Mesendoderm (in vitro differentiated cells): ENCODE results near the gene CREB5.

Experiments
- DNase-seq: peaks from one replicate; pipeline ENCODE4 v3.0.0; 2013
- H2AK5ac ChIP-seq: 2 replicates; pipeline ENCODE4 v1.6.1; 2013; ENCODE audit warnings: low read length, inconsistent platforms
- H2BK120ac ChIP-seq: 2 replicates; pipeline ENCODE4 v1.6.1; 2013; ENCODE audit warnings: low read depth, mild to moderate bottlenecking, low read length, moderate library complexity, mixed read lengths
- H2BK15ac ChIP-seq: replicated peaks from 2 replicates; pipeline ENCODE4 v1.6.1; 2013; ENCODE audit warnings: low read depth, mild to moderate bottlenecking, moderate library complexity
- H2BK5ac ChIP-seq: 2 replicates; pipeline ENCODE4 v1.6.1; 2013; ENCODE audit warnings: low read length, inconsistent platforms
- H3K18ac ChIP-seq: 2 replicates; pipeline ENCODE4 v1.6.1; 2013; ENCODE audit warnings: mild to moderate bottlenecking, low read length, mixed read lengths
- H3K23ac ChIP-seq: one replicate; pipeline ENCODE4 v1.6.1; 2013; ENCODE audit warnings: low read length
- H3K27ac ChIP-seq: 2 replicates; pipeline ENCODE4 v1.5.1; 2013; ENCODE audit warnings: low read depth, mild to moderate bottlenecking, inconsistent platforms, low read length, moderate library complexity
- H3K27me3 ChIP-seq: 2 replicates; pipeline ENCODE4 v1.6.1; 2013; ENCODE audit warnings: low read length, control low read depth, mild to moderate bottlenecking, inconsistent platforms; ENCODE audit not compliant: insufficient read depth, poor library complexity
- H3K36me3 ChIP-seq: 2 replicates; pipeline ENCODE4 v1.6.1; 2013; ENCODE audit warnings: low read length, inconsistent platforms; ENCODE audit not compliant: control insufficient read depth, insufficient read depth
- H3K4ac ChIP-seq: one replicate; pipeline ENCODE4 v1.6.1; 2013; ENCODE audit warnings: low read depth, mild to moderate bottlenecking, low read length, moderate library complexity
- H3K4me1 ChIP-seq: 2 replicates; pipeline ENCODE4 v1.6.1; 2013; ENCODE audit warnings: low read depth, low read length, inconsistent platforms; ENCODE audit not compliant: control insufficient read depth
- H3K4me2 ChIP-seq: 2 replicates; pipeline ENCODE4 v1.6.1; 2013; ENCODE audit warnings: low read length
- H3K4me3 ChIP-seq: 2 replicates; pipeline ENCODE4 v1.5.1; 2013; ENCODE audit warnings: mild to moderate bottlenecking, low read length
- H3K56ac ChIP-seq: one replicate; pipeline ENCODE4 v1.6.1; 2013; ENCODE audit warnings: low read length
- H3K79me1 ChIP-seq: 2 replicates; pipeline ENCODE4 v1.6.1; 2013; ENCODE audit warnings: low read length, inconsistent platforms
- H3K79me2 ChIP-seq: 2 replicates; pipeline ENCODE4 v1.6.1; 2013; ENCODE audit warnings: mild to moderate bottlenecking, low read length; ENCODE audit not compliant: control insufficient read depth, insufficient read depth
- H3K9ac ChIP-seq: 2 replicates; pipeline ENCODE4 v1.6.1; 2013; ENCODE audit warnings: low read length, inconsistent platforms
- H4K5ac ChIP-seq: one replicate; pipeline ENCODE4 v1.6.1; 2013; ENCODE audit warnings: low read length
- H4K8ac ChIP-seq: one replicate; pipeline ENCODE4 v1.6.1; 2013; ENCODE audit warnings: low read depth, mild to moderate bottlenecking, control low read depth, low read length, moderate library complexity
- WGBS: extraction: QIAGEN DNeasy Blood & Tissue Kit; methylation state at CpG from one replicate; pipeline ENCODE4 v1.1.7; 2013; ENCODE audit warnings: low lambda C conversion rate, missing lambda C conversion rate; ENCODE audit not compliant: insufficient coverage; ENCODE audit errors: extremely low coverage; 5-methylcytosine and 5-hydroxymethylcytosine counted together

CREB5 gene

DNA sequence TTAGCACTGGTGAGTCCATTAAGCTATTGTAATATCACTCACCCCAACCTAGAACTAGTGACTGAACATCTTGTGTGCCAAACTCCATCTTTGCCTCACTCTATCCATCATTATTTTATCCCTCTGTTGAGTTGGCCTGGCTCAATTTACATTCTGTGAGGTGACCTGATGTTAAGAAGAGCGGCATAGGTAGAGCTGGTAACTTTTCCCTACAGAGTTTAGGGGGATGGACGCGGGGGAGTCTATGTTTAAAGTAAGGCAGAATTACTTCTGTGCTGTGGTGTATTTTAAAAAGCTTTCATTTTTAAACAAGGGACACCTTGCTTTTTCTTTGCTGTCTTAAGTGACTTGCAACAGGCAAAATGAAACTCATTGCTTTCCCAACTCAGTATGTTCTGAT is 186.3 kb downstream of the CREB5 start:
- no peak overlapping the region for H3K4me3 ChIP-seq
- H3K4ac ChIP-seq, result no peak overlapping the region
- H2BK15ac ChIP-seq, result no peak overlapping the region
- H3K79me1 ChIP-seq, result no peaks in the 10 kb centered on the region
- no peak overlapping the region for H4K5ac ChIP-seq
- WGBS, result no CpG with 5 or more reads among the region's 3 CpGs
- H4K8ac ChIP-seq, result no peak overlapping the region
- no peak overlapping the region for H2BK5ac ChIP-seq
- no peak overlapping the region for H3K18ac ChIP-seq
- DNase-seq, result no peak
- H2AK5ac ChIP-seq, result no peak overlapping the region
- no peak overlapping the region for H3K27ac ChIP-seq
- H3K23ac ChIP-seq, result no peak overlapping the region
- H3K56ac ChIP-seq, result no peak overlapping the region
- H3K4me1 ChIP-seq, result no peaks in the 10 kb centered on the region
- no peak overlapping the region for H3K9ac ChIP-seq
- H2BK120ac ChIP-seq, result no peak overlapping the region
- no peaks in the 10 kb centered on the region for H3K79me2 ChIP-seq
- no peaks in the 10 kb centered on the region for H3K36me3 ChIP-seq
- H3K4me2 ChIP-seq, result no peak overlapping the region
- no peaks in the 10 kb centered on the region for H3K27me3 ChIP-seq

DNA sequence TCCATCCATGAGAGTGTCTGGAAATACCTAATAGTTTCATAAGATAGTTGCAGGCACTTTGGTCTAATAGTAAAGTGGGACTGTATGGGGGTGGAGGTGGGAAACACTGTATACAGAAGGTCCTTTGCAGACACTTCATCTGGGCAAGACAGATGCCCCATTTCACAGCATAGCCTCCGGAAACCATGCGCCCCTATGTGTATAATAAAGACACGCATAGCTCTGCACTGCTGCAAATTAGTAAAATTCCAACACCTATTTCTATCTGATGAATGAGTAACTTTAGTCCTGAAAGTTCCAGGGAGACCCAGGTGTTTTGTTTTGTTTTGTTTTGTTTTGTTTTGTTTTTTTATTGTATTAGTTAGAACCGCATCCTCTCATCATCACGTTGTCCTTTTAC is 187.1 kb downstream of the CREB5 start:
- no peak for DNase-seq
- no peak overlapping the region for H2AK5ac ChIP-seq
- H3K56ac ChIP-seq, result no peak overlapping the region
- no peak overlapping the region for H4K8ac ChIP-seq
- H3K18ac ChIP-seq, result no peak overlapping the region
- no CpG with 5 or more reads among the region's 5 CpGs for WGBS
- H3K4ac ChIP-seq, result no peak overlapping the region
- H2BK15ac ChIP-seq, result no peak overlapping the region
- no peak overlapping the region for H2BK120ac ChIP-seq
- no peak overlapping the region for H3K27ac ChIP-seq
- H3K9ac ChIP-seq, result no peak overlapping the region
- H2BK5ac ChIP-seq, result no peak overlapping the region
- H3K4me2 ChIP-seq, result no peak overlapping the region
- no peaks in the 10 kb centered on the region for H3K27me3 ChIP-seq
- H4K5ac ChIP-seq, result no peak overlapping the region
- H3K79me1 ChIP-seq, result no peaks in the 10 kb centered on the region
- H3K4me1 ChIP-seq, result no peaks in the 10 kb centered on the region
- no peak overlapping the region for H3K4me3 ChIP-seq
- H3K36me3 ChIP-seq, result no peaks in the 10 kb centered on the region
- H3K79me2 ChIP-seq, result no peaks in the 10 kb centered on the region
- H3K23ac ChIP-seq, result no peak overlapping the region

DNA sequence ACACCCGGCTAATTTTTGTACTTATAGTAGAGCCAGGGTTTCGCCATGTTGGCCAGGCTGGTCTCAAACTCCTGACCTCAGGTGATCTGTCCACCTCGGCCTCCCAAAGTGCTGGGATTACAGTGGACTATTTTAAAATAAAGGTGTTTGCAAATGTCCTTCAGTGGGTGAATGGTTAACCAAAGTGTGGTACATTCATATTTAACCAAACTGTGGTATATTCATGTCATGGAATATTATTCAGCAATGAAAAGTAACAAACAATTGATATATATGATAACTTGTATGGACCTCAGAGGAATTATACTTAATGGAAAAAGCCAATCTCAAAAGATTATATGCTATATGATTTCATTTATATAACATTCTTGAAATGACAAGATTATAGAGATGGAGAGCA is 190.0 kb downstream of the CREB5 start:
- Histone ChIP-seq H3K23ac (no peak overlapping the region), H2BK15ac (no peak overlapping the region), H3K56ac (no peak overlapping the region), H3K27me3 (no peaks in the 10 kb centered on the region), H3K4me1 (no peaks in the 10 kb centered on the region), H3K4me3 (no peak overlapping the region), H3K79me2 (no peaks in the 10 kb centered on the region), H3K27ac (no peak overlapping the region), H4K5ac (no peak overlapping the region), H3K36me3 (no peaks in the 10 kb centered on the region), H2BK5ac (no peak overlapping the region), H4K8ac (no peak overlapping the region), H3K79me1 (no peaks in the 10 kb centered on the region), H3K4me2 (no peak overlapping the region), H3K4ac (no peak overlapping the region), H2BK120ac (no peak overlapping the region), H3K18ac (no peak overlapping the region), H3K9ac (no peak overlapping the region), H2AK5ac (no peak overlapping the region)
- DNase-seq, result no peak
- whole genome bisulfite sequencing, result no CpG with 5 or more reads among the region's 3 CpGs

DNA sequence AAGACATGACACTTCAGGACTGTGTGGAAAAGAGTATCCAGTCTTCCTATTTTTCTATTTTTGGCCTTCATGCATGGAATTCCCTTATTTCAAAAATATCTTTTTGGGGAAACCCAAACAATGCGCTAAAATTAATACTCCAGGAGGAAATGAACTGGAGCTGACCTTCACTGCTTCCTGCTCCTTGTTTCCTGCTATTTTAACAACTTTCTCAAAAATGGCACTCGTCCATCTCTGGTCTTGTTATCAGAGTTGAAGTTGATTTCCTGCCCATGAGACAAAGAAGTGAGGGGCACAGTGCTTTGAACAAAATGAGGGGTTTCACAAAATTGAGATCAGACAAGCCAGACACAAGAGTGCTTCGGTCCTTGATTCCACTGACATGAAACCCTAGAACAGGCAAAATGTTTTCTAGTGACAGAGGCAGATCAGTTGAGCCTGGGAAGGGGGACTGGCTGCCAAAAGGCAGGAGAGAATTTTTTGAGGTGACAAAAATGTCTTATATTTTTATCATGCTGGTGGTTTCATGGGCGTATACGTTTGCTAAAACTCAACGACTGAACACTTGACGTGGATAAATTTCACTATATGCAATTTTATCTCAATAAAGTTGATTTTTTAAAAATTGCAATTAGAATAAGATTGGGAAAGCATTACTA is 193.2 kb downstream of the CREB5 start:
- no peaks in the 10 kb centered on the region for H3K79me1 ChIP-seq
- no peaks in the 10 kb centered on the region for H3K4me1 ChIP-seq
- H3K56ac ChIP-seq, result no peak overlapping the region
- WGBS, result no CpG with 5 or more reads among the region's 7 CpGs
- H3K9ac ChIP-seq, result no peak overlapping the region
- H4K5ac ChIP-seq, result no peak overlapping the region
- H3K4me2 ChIP-seq, result no peak overlapping the region
- H3K23ac ChIP-seq, result no peak overlapping the region
- H2BK15ac ChIP-seq, result no peak overlapping the region
- H3K27ac ChIP-seq, result no peak overlapping the region
- no peaks in the 10 kb centered on the region for H3K79me2 ChIP-seq
- no peak overlapping the region for H3K4ac ChIP-seq
- no peak overlapping the region for H3K18ac ChIP-seq
- H3K4me3 ChIP-seq, result no peak overlapping the region
- no peak overlapping the region for H4K8ac ChIP-seq
- no peak overlapping the region for H2BK5ac ChIP-seq
- no peaks in the 10 kb centered on the region for H3K36me3 ChIP-seq
- H2BK120ac ChIP-seq, result no peak overlapping the region
- H3K27me3 ChIP-seq, result no peaks in the 10 kb centered on the region
- no peak for DNase-seq
- no peak overlapping the region for H2AK5ac ChIP-seq

DNA sequence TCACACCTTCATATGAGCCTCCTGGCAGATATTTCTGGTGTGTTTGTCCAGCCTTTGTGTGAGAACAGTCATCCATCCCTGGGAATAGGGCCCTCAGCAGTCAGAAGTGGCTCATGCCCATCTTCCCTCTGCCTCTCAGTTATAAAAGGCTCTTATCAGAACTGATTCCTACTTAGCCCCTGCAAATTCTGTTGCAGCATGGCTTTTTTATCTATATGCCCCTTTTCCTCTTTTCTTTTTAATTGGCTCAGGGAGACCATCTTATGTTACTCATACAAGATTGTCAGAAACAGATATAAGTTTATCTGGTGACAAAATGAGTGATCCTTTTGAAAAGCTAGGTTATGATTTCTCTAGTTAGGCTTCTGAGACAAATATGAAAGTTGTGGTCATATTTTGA is 194.1 kb downstream of the CREB5 start:
- H3K4ac ChIP-seq, result no peak overlapping the region
- H2AK5ac ChIP-seq, result no peak overlapping the region
- no peaks in the 10 kb centered on the region for H3K36me3 ChIP-seq
- no peak for DNase-seq
- H3K4me3 ChIP-seq, result no peak overlapping the region
- no peak overlapping the region for H3K23ac ChIP-seq
- H4K8ac ChIP-seq, result no peak overlapping the region
- no peaks in the 10 kb centered on the region for H3K4me1 ChIP-seq
- H3K56ac ChIP-seq, result no peak overlapping the region
- H2BK5ac ChIP-seq, result no peak overlapping the region
- no peaks in the 10 kb centered on the region for H3K79me2 ChIP-seq
- H3K4me2 ChIP-seq, result no peak overlapping the region
- no peaks in the 10 kb centered on the region for H3K79me1 ChIP-seq
- H3K27me3 ChIP-seq, result no peaks in the 10 kb centered on the region
- H3K18ac ChIP-seq, result no peak overlapping the region
- H2BK15ac ChIP-seq, result no peak overlapping the region
- H2BK120ac ChIP-seq, result no peak overlapping the region
- no peak overlapping the region for H4K5ac ChIP-seq
- no peak overlapping the region for H3K9ac ChIP-seq
- no peak overlapping the region for H3K27ac ChIP-seq

DNA sequence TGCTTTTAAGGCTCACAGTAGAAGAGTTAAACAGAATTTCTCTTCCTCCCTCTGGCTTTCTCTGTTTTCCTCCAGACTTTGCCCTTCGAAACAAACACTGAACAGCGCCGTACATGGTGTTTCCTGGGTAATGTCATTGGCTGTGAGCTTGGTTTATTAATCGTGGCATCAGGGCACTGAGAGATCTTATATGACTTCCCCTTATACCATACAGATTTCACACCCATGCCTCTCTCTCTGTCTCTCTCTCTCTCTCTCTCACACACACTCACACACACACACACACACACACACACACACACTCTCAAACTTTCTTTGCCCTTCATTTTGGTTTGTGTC is 195.5 kb downstream of the CREB5 start:
- no peak overlapping the region for H3K9ac ChIP-seq
- no peaks in the 10 kb centered on the region for H3K79me1 ChIP-seq
- no peak overlapping the region for H3K4ac ChIP-seq
- WGBS, result no CpG with 5 or more reads among the region's 4 CpGs
- H3K79me2 ChIP-seq, result no peaks in the 10 kb centered on the region
- H3K56ac ChIP-seq, result no peak overlapping the region
- no peak overlapping the region for H3K23ac ChIP-seq
- no peaks in the 10 kb centered on the region for H3K36me3 ChIP-seq
- no peak for DNase-seq
- no peak overlapping the region for H4K5ac ChIP-seq
- no peak overlapping the region for H3K4me3 ChIP-seq
- no peak overlapping the region for H3K18ac ChIP-seq
- H2AK5ac ChIP-seq, result no peak overlapping the region
- H3K27ac ChIP-seq, result no peak overlapping the region
- no peak overlapping the region for H2BK120ac ChIP-seq
- no peak overlapping the region for H2BK5ac ChIP-seq
- H3K4me1 ChIP-seq, result peaks cover under 1% of the 10 kb centered on the region
- no peak overlapping the region for H4K8ac ChIP-seq
- no peak overlapping the region for H3K4me2 ChIP-seq
- H2BK15ac ChIP-seq, result no peak overlapping the region
- H3K27me3 ChIP-seq, result no peaks in the 10 kb centered on the region
